NCI-H526 (cell line): Measurements from ENCODE around the gene SIX2.
"Not testable (repeated sequence)": the region's sequence is repeated elsewhere in the genome, so short reads cannot be mapped to it uniquely, and the experiment has no call there.

Source experiments
- DNase-seq, 2 experiments: peaks; one replicate each; lab custom pipeline; 2025; lab: John Stamatoyannopoulos, UW

The SIX2 gene

DNA sequence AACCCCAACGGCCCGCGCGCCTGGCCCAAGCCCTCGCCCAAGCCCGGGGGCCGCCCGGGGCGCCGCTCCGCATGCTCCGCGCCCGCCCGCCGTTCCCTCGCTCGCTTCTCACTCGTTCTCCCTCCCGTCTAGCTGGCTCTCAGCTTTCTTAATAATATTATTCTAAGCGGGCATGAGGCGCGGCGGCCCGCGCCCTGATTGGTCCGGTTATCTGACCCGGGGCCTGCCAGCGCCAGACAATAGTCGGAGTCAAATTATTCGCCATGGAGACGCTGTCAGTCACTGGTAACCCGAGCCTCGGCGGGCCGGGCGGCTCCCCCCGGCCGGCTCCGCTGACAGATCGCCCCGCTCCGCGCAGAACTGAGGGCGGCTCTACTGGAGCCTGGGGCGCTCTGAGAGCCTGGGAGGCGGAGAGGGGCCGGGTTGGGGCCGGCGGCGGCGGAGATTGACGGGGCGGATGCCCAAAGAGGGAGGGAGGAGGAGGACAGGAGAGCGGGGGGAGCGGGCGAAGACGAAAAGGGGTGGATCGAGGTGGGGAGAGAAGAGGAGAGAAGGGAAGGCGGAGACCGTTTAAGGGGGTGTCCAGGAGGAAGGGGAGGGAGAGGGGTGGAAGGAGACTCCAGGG lies at the start of gene SIX2:
Gene SIX2, minus strand, starts transcription at position 150 of the 625 bp plus-strand sequence. CDS start 342 bp downstream, outside the sequence.
- peak; percentile 92 to 98 for DNase-seq

DNA sequence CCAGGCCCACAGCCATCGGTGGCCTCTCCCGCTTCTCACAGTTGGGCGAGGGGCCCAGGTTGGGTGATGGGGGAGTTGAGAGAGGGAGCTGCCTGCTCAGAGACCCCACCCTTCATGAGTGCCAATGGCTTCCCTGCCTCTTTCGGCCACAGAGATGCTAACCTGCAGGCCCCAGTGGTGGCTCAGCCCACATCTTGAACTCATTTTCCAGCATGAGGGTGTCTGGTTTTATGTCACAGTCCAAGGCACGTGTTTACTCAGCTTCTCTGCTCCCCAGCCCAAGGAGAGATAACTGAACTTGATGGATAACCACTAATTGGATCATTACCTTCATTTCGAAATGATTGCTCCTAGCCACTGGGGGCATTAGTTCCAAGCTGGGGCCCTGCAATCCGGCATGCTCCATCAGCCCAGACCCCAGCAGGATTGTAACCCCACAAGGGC lies 45.9 kb upstream of the SIX2 start:
- no peak for DNase-seq

DNA sequence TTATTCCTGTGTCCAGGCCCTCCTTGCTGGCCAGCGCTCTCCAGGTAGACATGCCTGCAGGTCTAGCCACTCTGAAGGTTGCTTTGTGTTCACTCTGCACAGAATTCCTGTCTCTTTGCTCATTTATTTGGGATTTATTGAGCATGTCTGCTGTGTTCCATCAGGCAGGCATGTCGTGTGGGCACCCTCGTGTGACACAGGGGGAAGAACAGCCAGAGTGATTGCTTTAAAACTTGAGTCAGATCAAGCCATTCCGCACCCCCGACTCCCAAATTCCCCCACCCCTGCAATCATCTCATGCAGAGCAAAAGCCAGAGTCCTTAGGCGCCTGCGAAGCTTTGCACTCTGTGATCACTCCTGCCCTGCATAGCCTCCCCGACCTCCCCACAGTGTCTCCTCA lies 44.7 kb upstream of the SIX2 start:
- no peak for DNase-seq

DNA sequence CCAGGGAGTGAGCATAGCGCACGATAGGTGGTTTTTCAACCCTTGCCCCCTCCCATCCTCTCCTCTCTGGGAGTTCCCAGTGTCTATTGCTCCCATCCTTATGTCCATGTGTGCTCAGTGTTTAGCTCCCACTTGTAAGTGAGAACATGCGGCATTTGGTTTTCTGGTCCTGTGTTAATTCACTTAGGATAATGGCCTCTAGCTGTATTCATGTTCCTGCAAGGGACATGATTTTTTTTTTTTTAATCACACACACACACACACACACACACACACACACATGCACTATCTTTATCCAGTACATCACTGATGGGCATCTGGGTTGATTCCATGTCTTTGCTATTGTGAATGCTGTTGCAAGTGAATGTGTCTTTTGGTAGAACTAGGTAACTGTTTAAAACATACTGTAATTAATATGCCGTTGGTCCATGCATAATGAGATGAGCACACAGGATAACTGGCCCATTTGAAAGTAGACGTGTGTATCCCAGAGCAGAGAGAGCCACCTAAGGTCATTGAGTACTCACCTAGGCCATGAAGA lies 43.2 kb upstream of the SIX2 start:
- no peak for DNase-seq

DNA sequence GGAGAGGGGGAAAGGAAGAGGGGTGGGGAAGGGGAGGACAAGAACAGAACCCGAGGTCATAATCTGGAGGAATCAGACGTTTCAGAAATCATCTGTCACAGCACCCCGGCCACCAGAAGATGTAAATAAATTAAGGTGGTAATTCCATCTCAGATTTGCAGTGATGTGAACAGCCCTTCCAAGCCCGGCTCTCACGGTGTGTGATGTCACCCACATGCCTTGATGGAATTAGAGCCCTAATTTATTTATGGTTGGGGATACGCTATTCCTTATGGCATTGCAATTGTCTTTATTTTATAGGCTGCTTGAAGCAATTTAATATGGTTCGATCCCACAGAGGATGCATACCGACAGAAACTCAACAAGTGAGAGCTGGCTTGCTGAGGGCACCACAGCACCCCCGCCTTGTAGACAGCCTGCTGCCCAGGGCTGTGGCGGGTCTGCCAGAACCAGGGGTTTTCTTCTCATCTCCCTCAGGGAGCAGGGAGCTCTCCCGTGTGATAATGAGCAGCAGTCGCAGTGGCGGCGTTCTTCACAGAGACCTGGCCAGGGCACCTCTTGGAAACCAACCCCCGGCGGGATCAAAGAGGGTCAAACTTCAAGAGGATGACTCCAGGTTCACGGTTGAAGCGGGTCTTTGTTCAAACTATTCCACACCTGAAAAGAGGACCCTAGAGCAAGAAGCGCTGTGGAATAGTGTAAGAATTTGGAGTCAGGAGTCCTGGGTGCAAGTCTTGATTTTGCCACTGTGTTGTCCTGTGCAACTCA lies 40.5 kb upstream of the SIX2 start:
- no peak for DNase-seq

DNA sequence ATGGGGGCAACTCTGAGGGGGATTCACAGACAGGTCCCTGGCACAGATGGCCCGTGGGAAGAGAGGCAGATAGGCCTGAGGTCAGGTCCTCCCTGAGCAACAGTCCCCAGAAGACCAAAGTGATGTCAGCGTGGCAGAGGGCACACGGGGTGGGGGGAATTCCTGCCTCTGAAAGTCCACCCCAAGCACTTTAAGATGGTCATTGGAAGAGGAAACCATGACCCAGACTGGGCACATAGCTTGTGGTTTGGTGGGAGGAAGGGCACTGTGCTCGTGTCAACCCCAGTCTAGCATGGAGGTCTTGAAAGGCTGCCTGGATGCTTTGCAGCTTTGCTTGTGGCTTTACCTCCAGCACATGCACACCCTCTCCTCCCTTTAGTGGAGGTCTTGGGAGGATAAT lies 38.0 kb upstream of the SIX2 start:
- DNase-seq = no peak

DNA sequence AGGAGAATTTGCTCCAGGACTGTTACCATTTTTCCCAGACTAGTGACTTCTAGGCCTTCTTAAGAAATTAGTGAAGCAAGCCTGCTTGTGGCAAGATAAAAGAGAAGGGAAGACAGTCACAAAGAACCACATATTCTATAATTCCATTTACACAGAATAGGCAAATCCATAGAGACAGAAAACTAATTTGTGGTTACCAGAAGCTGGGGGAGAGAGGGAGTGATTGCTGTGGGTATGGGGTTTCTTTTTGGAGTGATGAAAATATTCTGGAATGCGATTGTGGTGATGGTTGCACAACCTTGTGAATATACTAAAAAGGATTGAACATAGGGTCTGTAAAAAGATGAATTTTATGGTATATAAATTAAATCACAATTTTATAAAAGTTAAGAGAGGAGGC lies 37.5 kb upstream of the SIX2 start:
- no peak for DNase-seq

DNA sequence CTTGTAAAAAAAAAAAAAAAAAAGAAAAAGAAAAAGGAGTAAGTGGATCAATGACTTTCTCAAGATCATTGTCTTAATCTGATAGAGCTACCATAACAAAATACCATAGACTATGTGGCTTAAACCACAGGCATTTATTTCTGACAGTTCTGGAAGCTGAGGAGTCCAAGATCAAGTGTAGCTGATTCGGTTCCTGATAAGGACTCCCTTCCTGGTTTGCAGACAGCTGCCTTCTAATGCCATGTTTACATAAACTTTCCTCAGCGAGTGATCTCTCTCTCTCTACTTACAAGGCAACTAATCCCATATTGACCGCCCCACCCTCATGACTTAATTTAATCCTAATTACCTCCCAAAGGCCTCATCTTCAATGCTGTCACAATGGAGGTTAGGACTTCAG lies 36.5 kb upstream of the SIX2 start:
- DNase-seq = no peak

DNA sequence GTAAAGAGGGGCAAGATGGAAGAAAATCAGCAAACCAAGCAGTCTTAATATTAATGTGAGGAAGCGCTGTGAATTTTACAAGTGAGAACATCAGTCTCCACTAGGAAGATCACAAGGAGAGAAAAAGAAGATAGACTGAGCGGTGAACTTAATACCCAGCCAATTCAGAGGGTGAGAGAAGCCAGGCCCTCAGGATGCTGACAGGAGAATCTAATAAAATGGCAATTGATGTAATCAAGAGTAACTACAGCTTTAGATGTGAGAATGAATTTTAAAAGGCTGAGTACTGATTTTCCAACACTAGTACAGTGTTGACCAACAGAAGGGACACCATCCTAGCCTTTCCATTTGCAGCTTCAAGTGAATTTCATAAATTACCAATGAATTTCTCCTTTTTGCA lies 35.7 kb upstream of the SIX2 start:
- no peak for DNase-seq

DNA sequence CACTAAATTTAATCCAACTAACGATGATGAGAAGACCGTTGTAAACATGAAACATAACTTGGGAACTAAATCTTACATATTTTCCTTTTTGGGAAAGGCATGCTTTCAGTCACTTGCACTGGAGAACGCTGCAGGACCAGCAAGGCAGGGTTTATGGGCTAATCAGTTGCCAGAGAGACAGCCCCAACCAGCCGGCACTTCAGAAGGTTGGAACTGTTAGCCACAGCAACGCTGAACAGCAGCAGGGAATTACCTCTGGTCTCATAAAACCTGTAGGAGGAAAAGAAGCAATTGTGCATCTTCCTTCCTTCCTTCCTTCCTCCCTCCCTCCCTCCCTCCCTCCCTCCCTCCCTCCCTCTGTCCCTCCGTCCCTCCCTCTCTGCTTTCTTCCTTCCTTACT lies 33.9 kb upstream of the SIX2 start:
- DNase-seq = no peak

DNA sequence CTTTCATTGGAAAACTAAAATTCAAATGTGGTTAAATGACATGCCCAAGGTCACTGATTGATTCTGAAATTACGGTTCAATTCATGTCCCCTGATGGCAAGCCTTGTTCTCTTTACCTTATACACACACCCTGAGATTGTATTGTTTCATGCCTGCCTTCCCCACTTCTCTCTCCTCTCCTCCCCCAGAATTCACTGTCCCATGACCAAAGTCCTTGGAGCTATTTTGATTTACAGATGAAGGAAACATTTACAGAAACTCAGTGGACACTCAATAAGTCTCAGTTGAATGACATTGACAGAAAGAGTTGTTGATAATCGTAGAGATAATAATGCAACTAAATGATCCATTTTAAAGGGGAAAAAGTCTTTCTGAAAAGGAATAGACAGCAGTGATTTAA lies 33.1 kb upstream of the SIX2 start:
- DNase-seq = no peak

DNA sequence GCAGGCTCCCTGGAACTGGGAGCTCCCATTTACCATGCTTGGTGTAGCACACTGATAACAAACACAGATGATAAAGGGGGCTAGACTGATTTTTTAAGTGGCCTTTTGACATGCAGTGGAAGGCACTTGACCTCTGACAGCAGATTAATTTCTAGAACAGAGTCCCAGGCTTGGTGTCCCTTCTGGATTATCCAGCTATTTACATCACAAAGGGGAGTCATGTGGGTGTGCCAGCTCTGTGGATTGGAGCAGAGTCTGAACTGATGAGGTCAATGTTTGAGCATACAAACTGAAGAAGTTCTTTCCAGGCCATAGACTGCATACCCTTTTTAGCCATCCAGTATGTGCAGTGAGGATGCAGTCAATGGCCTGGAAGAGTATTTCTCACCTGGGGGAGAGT lies 31.5 kb upstream of the SIX2 start:
- DNase-seq = no peak

DNA sequence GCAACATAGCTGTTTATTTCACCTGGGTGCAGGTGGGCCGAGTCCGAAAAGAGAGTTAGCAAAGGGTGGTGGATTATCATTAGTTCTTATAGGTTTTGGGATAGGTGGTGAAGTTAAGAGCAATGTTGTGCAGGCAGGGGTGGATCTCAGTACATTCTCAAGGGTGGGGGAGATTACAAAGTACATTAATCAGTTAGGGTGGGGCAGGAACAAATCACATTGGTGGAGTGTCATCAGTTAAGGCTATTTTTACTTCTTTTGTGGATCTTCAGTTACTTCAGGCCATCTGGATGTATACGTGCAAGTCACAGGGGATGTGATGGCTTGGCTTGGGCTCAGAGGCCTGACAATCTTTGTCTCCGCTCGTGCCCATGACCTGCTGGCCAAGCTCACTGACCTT lies 30.6 kb upstream of the SIX2 start:
- not testable (repeated sequence) for DNase-seq

DNA sequence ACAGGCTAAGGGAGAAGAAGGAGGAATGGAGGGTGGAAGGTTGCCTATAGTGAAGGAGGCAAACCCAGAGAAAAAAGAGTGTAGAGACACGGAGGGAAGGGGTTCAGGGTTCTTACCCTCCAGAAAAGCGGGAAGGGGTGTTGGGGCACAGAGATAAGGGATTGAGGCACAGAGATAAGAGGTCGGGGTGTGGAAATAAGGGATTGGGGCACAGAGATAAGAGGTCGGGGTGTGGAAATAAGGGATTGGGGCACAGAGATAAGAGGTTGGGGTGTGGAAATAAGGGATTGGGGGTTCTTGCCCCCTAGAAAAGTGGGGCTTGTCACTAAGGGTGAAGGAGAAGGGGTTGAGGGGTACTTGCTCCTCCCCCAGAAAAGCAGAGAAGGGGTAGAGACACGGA lies 29.6 kb upstream of the SIX2 start:
- DNase-seq = not testable (repeated sequence)

DNA sequence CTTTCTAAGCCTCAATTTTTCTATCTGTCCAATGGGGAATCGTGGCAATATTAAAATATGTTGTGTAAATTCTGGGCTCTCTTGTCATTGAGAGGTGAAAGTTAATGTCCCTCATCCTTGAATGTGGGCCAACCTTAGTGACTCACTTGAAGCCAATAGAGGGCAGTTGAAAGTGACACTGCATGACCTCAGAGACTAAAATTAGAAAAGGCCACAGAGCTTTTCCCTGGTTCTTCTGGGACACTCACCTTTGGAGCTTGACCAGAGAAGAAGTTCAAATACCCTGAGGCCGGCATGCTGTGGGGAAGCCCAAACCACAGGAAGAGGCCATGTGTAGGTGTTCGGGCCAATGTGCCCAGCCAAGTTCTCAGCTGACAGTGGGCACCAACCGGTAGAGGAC lies 24.1 kb upstream of the SIX2 start:
- DNase-seq = no peak

DNA sequence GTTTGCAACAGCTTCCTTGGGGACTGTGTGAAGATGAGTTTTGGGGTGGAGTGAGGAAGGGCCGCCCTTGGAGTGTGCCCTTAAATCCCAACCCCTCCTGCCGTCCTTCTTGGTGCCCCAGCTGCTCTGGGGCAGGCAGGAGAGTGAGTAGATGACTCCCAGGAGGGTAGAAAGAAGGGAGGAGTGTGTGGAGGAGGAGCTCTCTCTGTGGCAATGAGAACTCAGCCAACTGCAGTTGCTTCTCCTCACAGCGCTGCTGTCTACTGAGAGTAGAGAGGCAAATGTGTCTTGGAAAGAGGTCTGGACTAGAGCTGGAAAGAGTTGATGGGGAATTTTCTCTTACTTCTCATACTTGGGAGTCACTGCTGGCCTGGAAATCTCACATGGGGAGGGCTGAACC lies 21.8 kb upstream of the SIX2 start:
- DNase-seq = no peak

DNA sequence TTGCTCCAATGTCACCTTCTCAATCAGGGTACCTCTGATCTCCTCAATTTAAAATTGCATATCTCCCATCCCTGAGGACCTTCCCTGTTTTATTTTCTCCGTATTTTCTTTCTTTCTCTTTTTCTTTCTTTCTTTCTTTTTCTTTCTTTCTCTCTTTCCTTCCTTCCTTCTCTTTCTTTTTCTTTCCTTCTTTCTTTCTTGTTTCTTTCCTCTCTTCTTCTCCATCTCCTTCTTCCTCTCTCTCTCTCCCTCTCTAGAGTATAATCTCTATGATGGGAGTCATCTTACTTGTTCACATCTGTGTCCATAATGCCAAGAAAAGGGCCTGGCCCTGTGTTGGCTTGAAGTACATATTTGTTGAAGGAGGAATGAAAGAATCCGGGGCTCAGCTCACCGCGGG lies 21.3 kb upstream of the SIX2 start:
- no peak for DNase-seq

DNA sequence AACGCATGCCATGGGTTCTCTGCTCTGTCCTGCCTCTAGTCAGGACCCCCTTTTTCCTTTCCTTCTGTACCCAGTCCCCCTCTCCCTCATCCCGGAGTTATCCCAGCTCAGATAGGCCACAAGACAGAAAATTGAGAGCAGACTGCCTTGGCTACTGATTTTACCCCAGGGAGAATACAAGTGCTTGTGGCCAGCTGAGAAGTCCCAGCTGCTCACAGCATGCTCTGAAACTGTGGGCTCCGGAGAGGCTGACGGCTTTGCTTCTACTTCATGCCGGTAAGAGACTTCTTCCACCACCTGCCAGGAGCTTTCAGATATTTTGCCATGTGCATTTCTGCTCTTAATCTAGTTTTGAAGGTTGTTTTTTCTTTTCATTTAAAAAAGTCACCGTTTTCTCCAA lies 20.0 kb upstream of the SIX2 start:
- DNase-seq = no peak

DNA sequence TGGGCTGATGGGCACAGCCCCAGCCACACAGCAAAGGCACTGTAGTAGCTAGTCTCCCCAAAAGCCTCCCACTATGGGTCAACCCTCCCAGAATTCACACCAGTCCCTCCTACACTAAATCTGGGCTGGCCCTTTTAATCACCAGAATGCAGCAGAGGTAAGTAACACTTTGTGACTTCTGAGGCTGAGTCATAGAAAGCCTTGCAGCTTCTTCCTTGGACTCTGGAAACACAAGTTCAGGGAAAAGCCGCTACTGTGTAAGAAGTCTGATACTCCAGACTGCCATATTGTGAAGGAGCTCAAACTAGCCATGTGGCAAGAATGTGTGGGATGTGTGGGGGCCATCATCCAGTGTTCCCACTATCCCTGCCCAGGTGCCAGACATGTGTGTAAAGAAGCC lies 19.0 kb upstream of the SIX2 start:
- DNase-seq = no peak

DNA sequence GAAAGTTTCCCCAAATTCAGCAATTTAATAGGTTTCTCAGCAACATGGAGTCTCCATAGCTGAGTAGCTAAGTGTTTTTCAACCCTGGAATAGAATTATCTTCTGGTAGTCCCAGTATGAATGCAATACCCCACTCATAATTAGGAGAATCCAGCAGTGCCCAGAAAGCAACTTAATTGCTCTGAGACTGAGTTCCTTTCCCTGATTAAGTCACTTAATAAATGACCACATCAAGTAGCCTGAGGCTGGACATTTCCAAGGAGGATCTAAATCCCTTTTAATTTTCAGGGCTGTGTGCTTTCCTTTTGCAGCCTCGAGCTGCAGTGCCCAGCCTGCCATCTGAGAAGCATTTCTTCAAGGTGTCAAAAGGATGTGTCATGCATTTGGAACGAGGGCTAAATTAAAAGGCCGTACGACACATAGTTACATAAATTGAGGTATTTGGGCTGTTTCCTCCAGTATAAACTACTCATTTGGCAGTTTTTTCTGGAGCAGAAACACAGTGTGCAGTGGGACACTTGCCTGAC lies 17.7 kb upstream of the SIX2 start:
- no peak for DNase-seq

DNA sequence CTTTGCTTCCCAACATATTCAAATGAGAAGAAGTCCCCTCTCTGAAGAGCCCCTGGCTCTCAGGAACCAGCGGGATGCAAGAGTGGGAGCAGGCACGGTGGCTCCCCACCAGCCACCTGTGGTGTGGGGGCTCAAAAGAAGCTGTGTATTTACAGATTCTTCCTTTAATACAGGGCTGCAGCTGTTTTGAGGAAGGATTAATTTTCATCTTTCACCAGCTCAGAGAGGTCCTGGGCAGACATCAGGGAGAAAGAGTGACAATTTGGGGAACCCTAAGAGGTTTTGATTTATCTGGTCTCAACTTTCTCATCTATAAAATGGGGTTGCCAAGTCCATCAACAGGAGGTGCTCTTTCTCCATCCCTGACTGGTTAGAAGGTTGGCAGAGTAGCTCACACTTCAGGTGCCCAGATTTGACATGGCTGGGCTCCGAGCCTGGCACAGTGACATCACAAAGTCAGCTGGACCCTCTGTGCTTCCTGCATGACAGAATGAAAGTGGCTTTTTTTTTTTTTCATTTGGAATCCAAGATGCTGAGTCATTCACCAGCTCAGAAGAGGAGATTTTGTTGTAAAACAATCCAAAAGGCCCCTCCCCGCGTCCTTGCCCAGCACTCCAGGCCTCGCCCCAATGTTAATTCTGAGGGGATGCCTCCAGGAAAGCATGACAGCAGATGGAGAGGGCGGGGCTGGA lies 15.5 kb upstream of the SIX2 start:
- DNase-seq = no peak

DNA sequence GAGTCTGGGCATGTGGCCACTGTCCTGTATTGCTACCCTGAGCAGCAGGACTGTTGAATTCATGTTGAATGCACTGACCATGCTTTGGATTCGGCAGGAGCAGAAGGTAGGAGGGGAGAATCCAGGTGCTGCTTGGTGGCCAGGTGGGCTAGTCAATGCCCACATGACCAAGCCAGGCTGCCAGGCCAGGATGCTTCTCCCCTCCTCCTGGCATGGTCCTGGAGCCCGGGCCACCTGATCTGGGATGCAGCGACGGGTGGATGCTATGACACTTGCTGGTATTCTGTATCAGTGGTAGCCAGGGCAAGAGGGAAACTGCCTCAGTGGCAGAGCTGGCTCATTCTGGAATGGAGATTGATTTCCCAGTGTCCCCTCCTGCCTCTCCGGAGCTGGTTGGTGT lies 14.8 kb upstream of the SIX2 start:
- no peak for DNase-seq

DNA sequence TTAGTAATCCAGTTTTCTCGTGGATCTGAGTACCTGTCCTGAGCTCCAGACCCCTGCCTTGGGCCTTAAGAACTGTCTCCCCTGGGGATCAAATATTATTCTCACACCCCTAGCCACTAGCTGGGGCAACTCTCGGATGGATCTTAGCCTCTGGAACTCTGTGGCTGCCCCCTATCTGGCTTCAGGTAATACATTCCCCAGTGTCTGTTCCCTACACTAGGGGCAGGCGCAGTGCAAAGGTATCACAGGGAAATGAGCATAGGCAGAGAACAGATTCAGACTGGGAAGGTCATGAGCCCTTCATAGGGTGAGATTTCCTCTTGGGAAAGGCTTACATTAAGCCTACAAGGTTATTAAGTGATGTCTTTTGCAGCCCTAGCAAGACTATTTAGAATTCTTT lies 11.2 kb upstream of the SIX2 start:
- DNase-seq = no peak
